ENCODE results near the gene SMG7.

The SMG7 gene

GRCh38 chr1:183559061-183559460 lies 86.8 kb downstream of the SMG7 start:
- Histone ChIP-seq H4K20me1 (ENCODE audit: control insufficient read depth, insufficient read depth, low read depth, low read length) (no peaks in the 10 kb centered on the region), H3K27ac (ENCODE audit: low read depth, low read length) (no peak overlapping the region), H3K27me3 (ENCODE audit: control insufficient read depth, low read length) (no peaks in the 10 kb centered on the region), H3K9me2 (replicated peaks; ENCODE audit: control insufficient read depth, low read length) (no peaks in the 10 kb centered on the region), H3K79me2 (ENCODE audit: control insufficient read depth, low read length) (no peaks in the 10 kb centered on the region), H3F3A (ENCODE audit: control insufficient read depth, insufficient read depth) (no peaks in the 10 kb centered on the region), H3K4me2 (ENCODE audit: low read length) (no peak overlapping the region), H3K36me3 (ENCODE audit: control insufficient read depth, low read length) (peaks cover 16% of the 10 kb centered on the region), H3K9me3 (ENCODE audit: control insufficient read depth, insufficient read depth, low read length) (no peaks in the 10 kb centered on the region), H3K4me3 (ENCODE audit: low read length) (no peak overlapping the region), H3K4me1 (ENCODE audit: control insufficient read depth, low read length) (no peaks in the 10 kb centered on the region)
- TF ChIP-seq CTCF (IDR thresholded peaks at IDR 0.05; ENCODE audit: low read depth, low read length, poor library complexity, severe bottlenecking) (no peak), EZH2phosphoT487 (IDR thresholded peaks at IDR 0.05; ENCODE audit: borderline replicate concordance, low read length) (no peak)

- Histone ChIP-seq H3K27ac (ENCODE audit: low read depth, low read length) (no peak overlapping the region), H3K9me2 (replicated peaks; ENCODE audit: control insufficient read depth, low read length) (no peaks in the 10 kb centered on the region), H3F3A (ENCODE audit: control insufficient read depth, insufficient read depth) (no peaks in the 10 kb centered on the region), H3K4me2 (ENCODE audit: low read length) (no peak overlapping the region), H3K79me2 (ENCODE audit: control insufficient read depth, low read length) (no peaks in the 10 kb centered on the region), H3K27me3 (ENCODE audit: control insufficient read depth, low read length) (no peaks in the 10 kb centered on the region), H3K4me3 (ENCODE audit: low read length) (no peak overlapping the region), H3K4me1 (ENCODE audit: control insufficient read depth, low read length) (peaks cover 4% of the 10 kb centered on the region; the same call in 1 of the 2 replicates), H4K20me1 (ENCODE audit: control insufficient read depth, insufficient read depth, low read depth, low read length) (no peaks in the 10 kb centered on the region), H3K36me3 (ENCODE audit: control insufficient read depth, low read length) (no peaks in the 10 kb centered on the region), H3K9me3 (ENCODE audit: control insufficient read depth, insufficient read depth, low read length) (no peaks in the 10 kb centered on the region)
- TF ChIP-seq EZH2phosphoT487 (IDR thresholded peaks at IDR 0.05; ENCODE audit: borderline replicate concordance, low read length) (no peak), CTCF (IDR thresholded peaks at IDR 0.05; ENCODE audit: low read depth, low read length, poor library complexity, severe bottlenecking) (no peak)
These were observed 90.4 kb downstream of the SMG7 start for GRCh38 chr1:183562701-183563100.

GRCh38 chr1:183565261-183565660 lies 93.0 kb downstream of the SMG7 start:
- Histone ChIP-seq H3K36me3 (ENCODE audit: control insufficient read depth, low read length) (no peaks in the 10 kb centered on the region), H4K20me1 (ENCODE audit: control insufficient read depth, insufficient read depth, low read depth, low read length) (no peaks in the 10 kb centered on the region), H3K27ac (ENCODE audit: low read depth, low read length) (no peak overlapping the region), H3K9me2 (replicated peaks; ENCODE audit: control insufficient read depth, low read length) (no peaks in the 10 kb centered on the region), H3K27me3 (ENCODE audit: control insufficient read depth, low read length) (peaks cover 12% of the 10 kb centered on the region), H3K9me3 (ENCODE audit: control insufficient read depth, insufficient read depth, low read length) (no peaks in the 10 kb centered on the region), H3K4me3 (ENCODE audit: low read length) (no peak overlapping the region), H3K4me2 (ENCODE audit: low read length) (no peak overlapping the region), H3K4me1 (ENCODE audit: control insufficient read depth, low read length) (peaks cover 4% of the 10 kb centered on the region; the same call in 1 of the 2 replicates), H3K79me2 (ENCODE audit: control insufficient read depth, low read length) (no peaks in the 10 kb centered on the region), H3F3A (ENCODE audit: control insufficient read depth, insufficient read depth) (no peaks in the 10 kb centered on the region)
- TF ChIP-seq CTCF (IDR thresholded peaks at IDR 0.05; ENCODE audit: low read depth, low read length, poor library complexity, severe bottlenecking): no peak

GRCh38 chr1:183566026-183566425 lies 93.7 kb downstream of the SMG7 start:
- no peaks in the 10 kb centered on the region for H3K79me2 ChIP-seq (ENCODE audit: control insufficient read depth, low read length)
- H3F3A ChIP-seq (ENCODE audit: control insufficient read depth, insufficient read depth): no peaks in the 10 kb centered on the region
- H3K27me3 ChIP-seq (ENCODE audit: control insufficient read depth, low read length): peaks cover 16% of the 10 kb centered on the region
- H3K36me3 ChIP-seq (ENCODE audit: control insufficient read depth, low read length): no peaks in the 10 kb centered on the region
- H3K9me3 ChIP-seq (ENCODE audit: control insufficient read depth, insufficient read depth, low read length): no peaks in the 10 kb centered on the region
- H3K4me3 ChIP-seq (ENCODE audit: low read length): no peak overlapping the region
- H3K27ac ChIP-seq (ENCODE audit: low read depth, low read length): no peak overlapping the region
- peaks cover 4% of the 10 kb centered on the region; the same call in 1 of the 2 replicates for H3K4me1 ChIP-seq (ENCODE audit: control insufficient read depth, low read length)
- H3K9me2 ChIP-seq (replicated peaks; ENCODE audit: control insufficient read depth, low read length): no peaks in the 10 kb centered on the region
- no peak for TF ChIP-seq EZH2phosphoT487 (IDR thresholded peaks at IDR 0.05; ENCODE audit: borderline replicate concordance, low read length)
- no peak for TF ChIP-seq CTCF (IDR thresholded peaks at IDR 0.05; ENCODE audit: low read depth, low read length, poor library complexity, severe bottlenecking)
- H3K4me2 ChIP-seq (ENCODE audit: low read length): no peak overlapping the region
- no peaks in the 10 kb centered on the region for H4K20me1 ChIP-seq (ENCODE audit: control insufficient read depth, insufficient read depth, low read depth, low read length)
